Measurements from ENCODE around the gene ST3GAL3.

DNA sequence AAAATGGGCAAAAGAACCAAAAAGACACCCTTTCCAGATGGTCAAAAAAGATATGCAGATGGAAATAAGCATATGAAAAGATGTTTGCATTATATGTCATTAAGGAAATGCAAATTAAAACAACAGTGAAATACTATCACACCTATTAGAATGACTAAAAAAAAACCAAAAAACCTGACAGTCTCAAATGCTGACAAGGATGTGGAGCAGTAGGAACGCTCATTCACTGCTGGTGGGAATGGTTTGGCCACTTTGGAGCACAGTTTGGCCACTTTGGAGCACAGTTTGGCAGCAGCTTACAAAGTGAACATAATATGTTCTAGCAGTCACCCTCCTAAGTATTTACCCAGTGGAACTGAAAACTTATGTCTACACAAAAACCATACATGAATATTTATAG lies 121.2 kb downstream of the ST3GAL3 start:
- TF ChIP-seq EZH2 (IDR thresholded peaks at IDR 0.05; ENCODE audit: low read length) = no peak
- TF ChIP-seq, protein P1, sequence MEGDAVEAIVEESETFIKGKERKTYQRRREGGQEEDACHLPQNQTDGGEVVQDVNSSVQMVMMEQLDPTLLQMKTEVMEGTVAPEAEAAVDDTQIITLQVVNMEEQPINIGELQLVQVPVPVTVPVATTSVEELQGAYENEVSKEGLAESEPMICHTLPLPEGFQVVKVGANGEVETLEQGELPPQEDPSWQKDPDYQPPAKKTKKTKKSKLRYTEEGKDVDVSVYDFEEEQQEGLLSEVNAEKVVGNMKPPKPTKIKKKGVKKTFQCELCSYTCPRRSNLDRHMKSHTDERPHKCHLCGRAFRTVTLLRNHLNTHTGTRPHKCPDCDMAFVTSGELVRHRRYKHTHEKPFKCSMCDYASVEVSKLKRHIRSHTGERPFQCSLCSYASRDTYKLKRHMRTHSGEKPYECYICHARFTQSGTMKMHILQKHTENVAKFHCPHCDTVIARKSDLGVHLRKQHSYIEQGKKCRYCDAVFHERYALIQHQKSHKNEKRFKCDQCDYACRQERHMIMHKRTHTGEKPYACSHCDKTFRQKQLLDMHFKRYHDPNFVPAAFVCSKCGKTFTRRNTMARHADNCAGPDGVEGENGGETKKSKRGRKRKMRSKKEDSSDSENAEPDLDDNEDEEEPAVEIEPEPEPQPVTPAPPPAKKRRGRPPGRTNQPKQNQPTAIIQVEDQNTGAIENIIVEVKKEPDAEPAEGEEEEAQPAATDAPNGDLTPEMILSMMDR (optimal IDR thresholded peaks at IDR 0.05 in 1 of 3, IDR thresholded peaks at IDR 0.05 in 1 of 3, conservative IDR thresholded peaks at IDR 0.05 in 1 of 3; ENCODE audit: extremely low read depth in 1 of 3, insufficient read depth in 2 of 3, low read length in 3 of 3) = no peak

All from keratinocyte (primary cell).